GDM1 (cell line): ENCODE results near the gene C6orf118.
A peak's percentile ranks its signal among the peaks of the same experiment; 100 is the strongest.

ENCODE experiments used
- DNase-seq: peaks from one replicate; lab custom pipeline; 2025; lab: John Stamatoyannopoulos, UW

C6orf118 gene

DNA sequence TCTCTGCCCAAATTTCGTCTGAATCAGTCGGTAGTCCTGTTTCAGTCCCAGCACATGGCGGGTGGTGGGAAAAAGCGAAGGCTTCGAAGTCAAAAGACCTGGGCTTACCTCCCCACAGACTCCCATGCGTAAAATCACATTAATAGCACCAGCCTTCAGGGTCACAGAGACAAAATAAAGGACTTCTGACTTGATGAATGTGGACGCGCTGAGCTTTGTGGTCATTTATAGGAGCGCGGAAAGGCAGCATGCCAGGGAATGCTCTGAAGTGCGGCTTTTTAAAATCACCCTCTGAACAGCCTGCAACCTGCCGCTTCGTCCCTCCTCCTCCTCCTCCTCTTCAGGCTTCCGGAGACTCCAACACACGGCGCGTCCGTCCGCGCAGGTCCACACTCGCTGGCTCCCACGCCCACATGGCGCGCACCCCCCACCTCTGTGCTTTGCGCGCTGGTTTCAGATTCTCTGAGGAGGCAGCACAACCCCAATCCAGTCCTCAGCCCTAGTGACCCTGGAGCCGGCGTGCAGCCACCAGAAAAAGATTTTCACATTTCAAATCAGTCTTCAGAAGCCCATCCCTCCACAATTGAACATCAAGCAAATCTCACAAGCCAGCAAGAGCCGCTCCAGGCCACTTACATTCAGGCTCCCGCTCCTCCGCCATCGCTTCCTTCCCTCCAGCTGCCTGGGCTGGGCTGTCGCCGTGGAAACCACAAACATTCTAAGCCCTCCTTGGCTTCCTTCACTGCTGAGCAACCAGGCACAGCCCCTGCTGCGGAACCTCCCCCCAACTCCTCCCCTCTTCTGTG is at the start of gene C6orf118:
TSS of gene C6orf118 (minus strand) at position 680 of the 806 bp plus-strand sequence. CDS start at position 661, 19 bp downstream.
- DNase-seq, result peak; percentile 7

DNA sequence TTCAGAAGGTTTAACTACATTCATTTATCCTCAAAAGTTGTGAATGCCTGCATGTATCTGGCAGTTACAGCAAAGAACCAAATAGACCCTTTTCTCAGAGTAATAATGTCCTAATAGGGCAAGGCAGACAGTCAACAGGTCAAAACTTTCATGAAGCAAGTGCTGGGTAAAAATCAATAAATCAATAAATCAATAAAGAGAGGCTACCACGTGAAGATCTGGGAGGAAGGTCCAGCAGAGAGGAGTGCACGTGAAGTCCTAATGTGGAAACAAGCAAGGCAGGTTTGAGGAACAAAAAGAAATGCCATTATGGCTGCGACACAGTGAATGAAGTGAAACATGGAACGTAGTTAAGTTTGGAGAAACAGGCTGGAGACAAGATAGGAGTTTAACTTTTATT is 36.3 kb upstream of the C6orf118 start:
- DNase-seq, result no peak

- DNase-seq, result no peak
These were observed 31.1 kb upstream of the C6orf118 start for GRCh38 chr6:165340532-165340931.

GRCh38 chr6:165325609-165326008 is 16.2 kb upstream of the C6orf118 start:
- DNase-seq, result no peak

DNA sequence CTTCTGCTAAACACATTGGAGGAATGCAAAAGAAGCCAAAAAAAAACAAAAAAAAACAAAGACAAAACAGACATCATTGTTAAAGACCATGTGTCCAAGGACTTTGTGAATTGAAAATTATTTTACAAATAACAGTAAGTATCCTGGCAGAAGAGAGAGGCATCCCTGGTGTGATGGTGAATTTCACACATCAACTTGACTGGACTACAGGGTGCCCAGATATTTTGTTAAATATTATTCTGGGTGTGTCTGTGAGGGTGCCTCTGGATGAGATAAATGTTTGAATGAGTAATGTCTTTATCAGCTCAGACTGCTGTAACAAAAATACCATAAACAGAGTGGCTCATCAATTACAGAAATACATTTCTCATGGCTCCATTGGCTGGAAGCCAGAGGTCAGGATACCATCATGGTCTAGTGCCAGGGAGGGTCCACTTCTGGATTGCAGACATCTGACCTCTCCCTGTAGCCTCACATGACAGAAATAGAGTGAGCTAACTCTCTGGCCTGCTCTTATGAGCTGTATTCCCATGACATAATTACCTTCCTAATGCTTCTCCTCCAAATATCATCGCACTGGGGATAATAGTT is 12.2 kb upstream of the C6orf118 start:
- no peak for DNase-seq

- no peak for DNase-seq
These were observed 11.7 kb upstream of the C6orf118 start for GRCh38 chr6:165321150-165321549.

GRCh38 chr6:165317723-165318122 is 8.3 kb upstream of the C6orf118 start:
- no peak for DNase-seq

DNA sequence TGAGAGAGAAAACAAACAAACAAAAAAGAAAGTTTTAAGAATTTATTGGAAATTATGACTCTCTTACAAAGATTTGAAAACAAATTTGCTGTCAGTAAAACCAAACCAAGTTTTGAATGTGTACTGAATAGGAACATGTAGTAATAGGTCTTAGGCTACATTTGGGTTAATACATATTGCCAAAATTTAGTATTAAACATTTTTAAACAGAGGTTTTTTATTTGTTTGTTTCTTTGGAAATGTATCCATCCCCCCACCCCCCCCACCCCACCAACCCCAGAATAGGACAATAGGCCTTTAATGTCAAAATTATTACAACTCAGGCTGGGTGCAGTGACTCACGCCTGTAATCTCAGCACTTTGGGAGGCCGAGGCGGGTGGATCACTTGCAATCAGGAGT is 2.5 kb downstream of the C6orf118 start:
- no peak for DNase-seq

GRCh38 chr6:165301372-165302246 is 7.8 kb downstream of the C6orf118 start:
- DNase-seq, result no peak

- DNase-seq, result no peak
These were observed 8.9 kb downstream of the C6orf118 start for GRCh38 chr6:165300422-165300936.

- DNase-seq, result no peak
These were observed 10.5 kb downstream of the C6orf118 start for GRCh38 chr6:165298875-165299274.

GRCh38 chr6:165298402-165298801 is 11.0 kb downstream of the C6orf118 start:
- DNase-seq, result no peak

- DNase-seq, result no peak
These were observed 16.7 kb downstream of the C6orf118 start for GRCh38 chr6:165292657-165293056.

DNA sequence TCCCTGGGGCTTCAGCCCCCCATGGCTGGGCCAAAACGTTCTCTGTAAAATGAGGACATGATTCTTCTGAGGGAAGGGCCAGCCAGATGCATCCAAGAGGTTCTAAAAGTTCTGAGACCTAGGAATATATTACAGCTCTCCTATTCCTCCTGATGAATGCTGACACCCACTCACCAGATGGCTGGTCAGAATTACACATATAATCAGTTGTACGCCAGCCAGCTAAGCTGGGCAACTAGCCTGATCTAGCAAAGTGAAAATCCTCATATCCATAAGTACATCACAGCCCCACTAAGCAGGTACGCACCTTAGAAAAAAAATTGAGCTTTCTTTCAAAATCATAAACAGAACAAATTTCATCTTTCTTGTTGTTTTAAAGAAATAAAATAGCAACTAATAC is 34.8 kb downstream of the C6orf118 start:
- DNase-seq, result no peak

DNA sequence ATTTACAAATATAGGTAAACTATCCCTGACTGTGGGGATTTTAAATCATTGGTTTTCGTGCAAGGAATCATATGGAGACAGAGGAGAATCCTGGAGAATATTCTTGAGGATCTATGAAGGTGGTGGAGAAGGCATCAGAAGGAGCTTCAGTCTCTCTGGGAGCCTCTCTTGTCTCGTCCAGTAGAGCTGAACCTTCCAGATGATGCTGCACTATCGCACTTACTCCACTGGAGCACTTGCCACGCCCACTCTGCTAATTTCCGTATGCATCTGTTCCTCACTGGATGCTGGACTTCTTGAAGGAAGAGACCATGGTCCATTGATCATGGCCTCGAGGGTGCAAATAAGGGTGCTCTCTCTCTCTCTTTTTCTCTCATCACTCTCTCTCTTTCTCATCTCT is 36.8 kb downstream of the C6orf118 start:
- DNase-seq, result no peak

DNA sequence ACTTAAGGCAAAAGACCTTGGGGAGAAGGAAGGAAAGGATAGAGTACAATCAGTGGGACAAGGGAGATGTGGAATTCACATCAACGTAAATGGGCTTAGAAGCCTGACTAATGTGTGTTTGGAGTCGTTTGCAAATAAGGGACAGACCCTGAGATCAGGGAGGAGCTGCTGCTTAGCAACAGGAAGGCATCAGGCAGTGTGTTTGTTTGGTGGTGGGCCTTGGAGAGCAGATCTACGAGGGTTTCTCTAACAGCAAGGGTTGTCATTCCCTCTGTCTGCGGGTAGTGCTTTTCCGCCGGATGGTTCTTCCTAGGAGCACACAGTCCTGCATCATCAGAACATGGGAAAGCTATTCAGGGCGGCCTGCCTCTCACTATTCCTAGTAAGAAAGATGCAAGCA is 40.4 kb downstream of the C6orf118 start:
- DNase-seq, result no peak

GRCh38 chr6:165266621-165267020 is 42.8 kb downstream of the C6orf118 start:
- no peak for DNase-seq

- DNase-seq, result no peak
These were observed 43.2 kb downstream of the C6orf118 start for GRCh38 chr6:165266191-165266590.

- DNase-seq, result no peak
These were observed 48.9 kb downstream of the C6orf118 start for GRCh38 chr6:165260462-165260861.

- DNase-seq, result no peak
These were observed 59.6 kb downstream of the C6orf118 start for GRCh38 chr6:165249808-165250207.

- DNase-seq, result no peak
These were observed 63.7 kb downstream of the C6orf118 start for GRCh38 chr6:165245701-165246100.

DNA sequence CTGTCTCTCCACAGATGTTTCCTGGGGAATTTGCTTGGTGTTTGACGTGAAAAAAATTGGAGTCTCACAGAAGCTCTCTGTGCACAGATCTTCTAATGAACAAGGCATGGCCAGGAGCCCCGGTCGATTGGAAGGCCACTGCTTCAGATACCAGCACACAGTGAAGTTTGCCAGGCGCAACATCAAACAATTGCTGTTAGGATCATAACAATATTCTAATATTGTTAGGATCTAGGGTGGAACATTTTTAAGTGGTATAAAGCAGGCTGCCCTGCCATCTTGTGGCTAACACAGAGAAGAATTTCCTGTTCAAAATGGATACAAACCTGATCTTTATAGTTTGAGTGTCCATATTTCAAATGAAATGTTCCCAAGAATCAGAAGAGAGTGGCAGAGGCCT is 64.1 kb downstream of the C6orf118 start:
- DNase-seq, result no peak
